NCI-H146 (cell line): ENCODE measurements around the gene RAPGEF6.
"Not testable (repeated sequence)": the region's sequence is repeated elsewhere in the genome, so short reads cannot be mapped to it uniquely, and the experiment has no call there.

Source experiments
- DNase-seq: peaks from one replicate; lab custom pipeline; 2025; lab: John Stamatoyannopoulos, UW

RAPGEF6 gene

GRCh38 chr5:131423056-131423455, 212.0 kb downstream of the RAPGEF6 start:
- DNase-seq: peak; percentile 1

- DNase-seq: no peak
Observed at GRCh38 chr5:131419877-131420276, 215.2 kb downstream of the RAPGEF6 start.

- no peak for DNase-seq
Observed at GRCh38 chr5:131418846-131419245, 216.2 kb downstream of the RAPGEF6 start.

- peak; percentile 58 for DNase-seq
Observed at GRCh38 chr5:131417240-131417869, 217.7 kb downstream of the RAPGEF6 start.

- no peak for DNase-seq
Observed at GRCh38 chr5:131416729-131417128, 218.3 kb downstream of the RAPGEF6 start.

GRCh38 chr5:131413605-131414559, 221.1 kb downstream of the RAPGEF6 start:
- no peak for DNase-seq

- DNase-seq: no peak
Observed at GRCh38 chr5:131406975-131407638, 227.9 kb downstream of the RAPGEF6 start.

- DNase-seq: no peak
Observed at GRCh38 chr5:131406076-131406475, 229.0 kb downstream of the RAPGEF6 start.

- DNase-seq: no peak
Observed at GRCh38 chr5:131405674-131406073, 229.4 kb downstream of the RAPGEF6 start.

- no peak for DNase-seq
Observed at GRCh38 chr5:131400585-131400984, 234.4 kb downstream of the RAPGEF6 start.

- DNase-seq: not testable (repeated sequence)
Observed at GRCh38 chr5:131399007-131399406, 236.0 kb downstream of the RAPGEF6 start.

- DNase-seq: no peak
Observed at GRCh38 chr5:131396630-131397273, 238.3 kb downstream of the RAPGEF6 start.

- DNase-seq: no peak
Observed at GRCh38 chr5:131396015-131396414, 239.0 kb downstream of the RAPGEF6 start.

- DNase-seq: no peak
Observed at GRCh38 chr5:131394128-131394527, 240.9 kb downstream of the RAPGEF6 start.

- DNase-seq: no peak
Observed at GRCh38 chr5:131393498-131393968, 241.5 kb downstream of the RAPGEF6 start.

- DNase-seq: no peak
Observed at GRCh38 chr5:131392466-131393095, 242.4 kb downstream of the RAPGEF6 start.

GRCh38 chr5:131389869-131390265, 245.2 kb downstream of the RAPGEF6 start:
- no peak for DNase-seq

GRCh38 chr5:131389096-131389868, 245.7 kb downstream of the RAPGEF6 start:
- DNase-seq: no peak

- DNase-seq: no peak
Observed at GRCh38 chr5:131387255-131387654, 247.8 kb downstream of the RAPGEF6 start.

GRCh38 chr5:131386779-131387178, 248.2 kb downstream of the RAPGEF6 start:
- peak; percentile 5 for DNase-seq

GRCh38 chr5:131386124-131386523, 248.9 kb downstream of the RAPGEF6 start:
- no peak for DNase-seq
